GM19324 (cell line): Measurements from ENCODE around the gene ZNF296.
"Not testable (repeated sequence)": the region's sequence is repeated elsewhere in the genome, so short reads cannot be mapped to it uniquely, and the experiment has no call there.

Source experiments
- ATAC-seq: cut with Tn5 transposase; IDR thresholded peaks from one replicate; pipeline ENCODE4 v1.9.1; 2021; ENCODE audit warnings: mild to moderate bottlenecking, moderate library complexity; ENCODE audit not compliant: unreplicated experiment, low FRiP score

ZNF296 gene

DNA sequence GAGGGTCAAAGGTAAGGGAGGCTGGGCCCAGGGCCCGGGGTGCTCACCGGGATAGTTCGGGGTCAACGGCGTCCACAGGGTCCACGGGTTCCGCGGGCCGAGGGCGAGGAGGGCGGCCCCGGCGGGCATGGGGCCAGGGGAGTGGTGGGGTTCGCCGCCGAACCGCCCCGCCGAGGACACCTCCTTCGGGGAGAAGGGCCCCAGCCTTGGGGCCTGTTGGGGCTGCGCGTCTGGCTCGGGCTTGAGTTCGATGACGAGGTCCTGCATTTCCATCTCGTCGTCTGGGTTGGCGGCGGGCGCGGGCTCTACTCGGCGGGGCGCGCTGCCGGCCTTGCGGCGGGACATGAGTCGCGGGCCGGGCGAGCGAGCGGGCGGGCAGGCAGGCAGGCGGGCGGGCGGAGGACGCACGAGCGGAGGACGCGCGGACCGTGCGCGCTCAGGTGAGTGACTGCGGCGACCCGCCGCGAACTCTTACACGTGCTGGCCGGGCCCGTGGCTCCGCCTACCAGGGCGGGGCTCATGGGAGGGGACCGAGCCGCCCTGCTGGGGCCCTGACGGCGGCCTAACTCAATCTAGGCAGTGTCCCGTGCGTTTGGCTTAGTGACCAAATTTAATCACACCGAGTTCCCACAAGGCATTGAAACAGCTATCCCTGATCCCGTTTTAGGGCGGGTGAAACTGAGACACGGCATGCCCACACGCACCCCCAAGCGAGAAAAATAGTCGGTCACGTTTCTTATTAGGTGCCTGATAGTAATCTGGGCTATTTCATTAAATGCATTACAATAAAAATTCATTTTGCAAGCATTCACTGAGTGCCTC lies at the start of gene ZNF296:
TSS of gene ZNF296 (minus strand) at position 450 of the 822 bp plus-strand sequence. CDS start at position 345, 105 bp downstream.
- ATAC-seq, result peak; percentile 39

- ATAC-seq, result no peak
Measured at GRCh38 chr19:45125360-45125759, 49.1 kb upstream of the ZNF296 start.

DNA sequence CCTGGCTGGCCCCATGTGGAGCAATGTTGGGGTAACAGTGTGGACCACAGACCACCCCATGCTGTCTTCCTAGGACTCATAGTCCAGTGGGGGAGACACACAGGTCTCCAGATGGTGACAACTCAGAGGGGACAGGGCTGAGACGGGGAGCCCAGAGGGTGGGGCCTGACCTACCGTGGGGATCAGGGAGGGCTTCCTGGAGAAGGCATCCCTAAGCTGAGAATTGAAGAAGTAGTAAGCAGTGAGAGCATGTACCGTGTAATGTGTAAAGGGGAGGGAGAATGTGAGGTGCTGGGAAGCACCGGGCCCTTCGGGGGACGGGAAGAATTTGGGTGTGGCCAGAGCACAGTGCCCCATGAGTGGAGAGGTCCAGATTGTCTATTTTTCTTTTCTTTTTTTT lies 47.7 kb upstream of the ZNF296 start:
- ATAC-seq, result no peak

GRCh38 chr19:45123440-45123850 lies 47.2 kb upstream of the ZNF296 start:
- ATAC-seq, result no peak

- no peak for ATAC-seq
Measured at GRCh38 chr19:45122832-45123231, 46.6 kb upstream of the ZNF296 start.

DNA sequence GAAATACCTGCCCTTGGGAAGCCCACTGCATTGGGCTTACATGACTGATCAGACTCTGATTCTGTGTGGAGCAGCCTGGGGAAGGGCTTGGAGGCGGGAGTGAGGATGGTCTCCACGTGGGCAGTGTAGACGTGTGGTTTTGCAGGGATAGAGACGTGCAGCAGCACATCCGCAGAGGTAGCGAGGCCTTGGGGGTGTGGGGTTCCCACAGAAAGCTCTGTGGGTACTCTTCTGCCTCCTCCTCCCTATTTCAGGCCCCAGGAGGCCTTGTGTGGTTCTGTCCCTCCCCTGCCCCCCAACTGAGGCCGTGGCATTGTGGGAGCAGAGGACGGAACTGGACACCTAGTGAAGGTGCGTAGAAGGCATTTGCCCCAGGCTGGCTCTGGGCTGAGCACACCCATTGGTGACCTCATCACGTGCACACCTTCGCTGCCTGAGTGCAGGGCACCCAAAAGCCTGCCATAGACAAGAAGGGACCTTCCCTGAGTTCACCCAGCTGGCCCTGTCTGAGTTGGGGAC lies 45.6 kb upstream of the ZNF296 start:
- ATAC-seq, result no peak

- ATAC-seq, result no peak
Measured at GRCh38 chr19:45119582-45119981, 43.3 kb upstream of the ZNF296 start.

DNA sequence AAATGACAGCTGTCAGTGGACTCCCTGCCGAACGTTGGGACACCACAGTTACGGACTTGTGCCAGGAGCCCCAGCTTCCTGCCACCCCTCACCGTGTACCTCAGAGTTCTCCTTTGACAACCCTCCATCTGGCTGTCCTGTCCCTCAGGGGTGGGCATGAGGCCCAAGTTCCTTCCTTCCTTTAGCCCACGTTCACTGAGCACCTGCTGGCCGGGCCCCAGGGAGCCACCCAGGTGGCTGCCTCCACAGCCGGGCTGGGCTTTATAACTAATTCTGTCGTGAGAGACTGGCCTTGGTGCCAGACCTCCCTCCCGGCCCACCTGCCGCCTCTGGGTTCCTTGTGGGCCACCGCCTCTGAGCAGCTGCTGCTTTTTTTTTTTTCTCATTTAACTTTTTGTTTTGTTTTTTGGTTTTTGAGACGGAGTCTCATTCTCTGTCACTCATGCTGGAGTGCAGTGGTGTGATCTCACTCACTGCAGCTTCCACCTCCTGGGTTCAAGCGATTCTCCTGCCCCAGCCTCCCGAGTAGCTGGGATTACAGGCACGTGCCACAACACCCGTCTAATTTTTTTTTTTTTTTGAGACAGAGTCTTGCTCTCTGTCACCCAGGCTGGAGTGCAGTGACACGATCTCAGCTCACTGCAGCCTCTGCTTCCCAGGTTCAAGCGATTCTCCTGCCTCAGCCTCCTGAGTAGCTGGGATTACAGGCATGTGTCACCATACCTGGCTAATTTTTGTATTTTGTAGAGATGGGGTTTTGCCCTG lies 42.5 kb upstream of the ZNF296 start:
- peak; percentile 63 for ATAC-seq

GRCh38 chr19:45118106-45118505 lies 41.8 kb upstream of the ZNF296 start:
- ATAC-seq, result no peak

GRCh38 chr19:45117671-45118070 lies 41.4 kb upstream of the ZNF296 start:
- ATAC-seq, result no peak

- ATAC-seq, result no peak
Measured at GRCh38 chr19:45117167-45117594, 40.9 kb upstream of the ZNF296 start.

DNA sequence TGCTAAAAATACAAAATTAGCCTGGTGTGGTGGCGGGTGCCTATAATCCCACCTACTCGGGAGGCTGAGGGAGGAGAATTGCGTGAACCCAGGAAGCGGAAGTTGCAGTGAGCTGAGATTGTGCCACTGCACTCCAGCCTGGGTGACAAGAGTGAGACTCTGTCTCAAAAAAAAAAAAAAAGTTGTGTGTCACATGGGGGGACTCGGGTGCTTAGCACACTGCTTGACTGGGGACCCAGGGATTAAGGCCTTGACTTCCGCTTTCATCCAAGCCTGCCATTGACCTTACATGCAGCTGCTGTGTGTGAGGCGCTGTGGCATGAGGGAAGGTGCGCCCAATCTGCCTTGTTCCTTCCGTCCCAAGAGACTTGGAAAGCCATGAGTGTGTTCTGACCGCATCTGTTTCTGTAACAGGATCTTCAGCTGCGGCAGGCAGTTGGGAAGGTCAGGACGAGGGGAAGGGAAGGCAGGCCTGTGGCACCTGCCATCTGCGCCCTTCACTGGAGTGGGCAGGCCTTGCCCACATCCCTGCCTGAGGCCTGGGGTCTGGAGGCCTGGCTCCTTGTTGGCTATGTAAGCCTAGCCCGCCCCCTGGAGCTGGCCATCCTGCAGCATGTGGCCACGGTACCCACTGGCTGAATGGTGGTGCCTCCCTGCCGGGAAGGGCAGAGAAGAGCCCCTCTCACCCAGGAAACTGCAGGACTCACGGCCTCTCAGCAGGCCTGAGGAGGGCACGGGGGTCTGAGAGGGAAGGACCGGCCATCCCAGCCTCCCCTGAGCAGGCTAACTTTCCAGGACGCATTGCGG lies 39.7 kb upstream of the ZNF296 start:
- ATAC-seq, result no peak

DNA sequence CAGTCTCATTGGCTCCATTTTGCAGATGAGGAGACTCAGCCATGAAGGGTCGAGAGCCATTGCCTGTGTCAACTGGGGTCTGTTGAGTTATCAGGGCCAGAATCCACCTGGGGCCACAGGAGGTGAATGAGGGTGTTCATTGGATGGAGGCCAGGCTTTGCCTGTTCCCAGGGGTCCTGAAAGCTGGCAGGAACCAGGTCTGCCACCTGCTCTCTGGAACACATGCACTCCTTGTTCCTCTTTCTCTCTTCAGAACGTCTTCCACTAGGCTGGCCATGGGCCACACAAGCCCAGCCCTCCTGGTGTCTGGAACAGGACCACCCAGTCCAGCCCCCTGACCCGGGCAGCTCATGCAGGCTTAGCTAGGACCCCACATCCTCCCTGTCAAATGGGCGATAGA lies 37.8 kb upstream of the ZNF296 start:
- ATAC-seq, result no peak

DNA sequence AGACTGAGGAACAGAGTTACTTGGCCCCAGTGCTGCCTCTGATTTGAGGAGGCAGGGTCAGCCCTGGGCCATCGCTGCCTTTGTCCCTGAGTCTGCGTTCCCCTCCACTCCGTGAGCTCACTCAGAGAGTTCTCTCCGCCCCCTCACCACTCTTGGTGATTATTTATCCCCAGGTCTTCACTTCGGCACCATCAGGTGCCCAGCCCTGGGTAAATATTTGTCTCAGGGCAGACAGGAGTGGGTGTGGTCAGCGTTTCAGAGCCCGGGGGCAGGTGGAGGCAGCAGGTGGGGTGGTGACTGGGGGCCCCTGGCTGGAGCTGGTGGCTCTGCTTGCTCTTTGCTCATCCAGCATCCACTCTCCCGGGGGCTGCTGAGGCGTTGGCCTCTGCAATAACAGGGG lies 37.4 kb upstream of the ZNF296 start:
- ATAC-seq, result no peak

DNA sequence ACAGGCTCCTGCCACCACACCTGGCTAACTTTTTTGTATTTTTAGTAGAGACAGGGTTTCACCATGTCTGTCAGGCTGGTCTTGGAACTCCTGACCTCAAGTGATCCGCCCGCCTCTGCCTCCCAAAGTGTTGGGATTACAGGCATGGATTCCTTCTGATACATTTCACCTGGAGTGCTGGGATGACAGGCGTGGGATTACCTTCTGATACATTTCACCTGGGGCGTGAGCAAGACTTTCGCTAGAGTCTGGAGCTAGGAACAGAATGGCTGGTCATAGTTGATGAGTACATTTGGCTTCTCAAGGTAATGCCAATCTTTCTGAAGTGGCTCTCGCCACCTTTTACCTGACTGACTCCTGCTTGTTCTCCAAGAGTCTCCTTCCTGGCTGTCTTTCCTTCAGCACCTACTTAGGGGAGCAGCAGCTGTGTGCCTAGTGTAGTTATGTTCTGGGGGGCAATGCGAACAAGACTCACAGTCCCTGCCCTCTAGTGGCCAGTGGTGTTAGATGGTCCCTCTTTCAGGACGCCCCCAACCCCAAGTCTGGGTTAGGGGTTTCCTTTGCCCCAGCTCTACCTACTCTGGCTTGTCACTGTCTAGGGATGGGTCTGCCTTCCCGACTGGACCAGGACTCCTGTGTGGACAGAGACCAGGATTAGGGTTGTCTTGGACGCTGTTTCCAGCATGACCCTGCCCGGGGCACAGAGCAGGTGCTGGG lies 36.0 kb upstream of the ZNF296 start:
- no peak for ATAC-seq

- ATAC-seq, result no peak
Measured at GRCh38 chr19:45110851-45111266, 34.6 kb upstream of the ZNF296 start.

GRCh38 chr19:45107621-45108150 lies 31.4 kb upstream of the ZNF296 start:
- ATAC-seq, result no peak

GRCh38 chr19:45106363-45106762 lies 30.1 kb upstream of the ZNF296 start:
- ATAC-seq, result not testable (repeated sequence)

GRCh38 chr19:45104658-45105349 lies 28.5 kb upstream of the ZNF296 start:
- ATAC-seq, result no peak
